Hepatocyte (in vitro differentiated cells): ENCODE data around the gene KCNMA1. TPM values are rescaled to one million over a fixed set of nuclear protein-coding genes. Genes with fewer than 3 reads are reported as not detected.

Experiments used
- DNase-seq: peaks from one replicate; pipeline ENCODE4 v3.0.0-alpha.2; 2016; ENCODE audit warnings: low spot score
- H2AFZ ChIP-seq: fragments of 200-600 bp; sonication (generic); 2 replicates; pipeline ENCODE4 v1.6.0; 2016; ENCODE audit warnings: antibody characterized with exemption, mild to moderate bottlenecking
- H3K27ac ChIP-seq: fragments of 200-600 bp; sonication (generic); 2 replicates; pipeline ENCODE4 v1.5.1; 2016; ENCODE audit warnings: mild to moderate bottlenecking
- H3K27me3 ChIP-seq: fragments of 200-600 bp; sonication (generic); 2 replicates; pipeline ENCODE4 v1.6.1; 2016
- H3K36me3 ChIP-seq: fragments of 200-600 bp; sonication (generic); replicated peaks from 2 replicates; pipeline ENCODE4 v1.5.1; 2016; ENCODE audit warnings: low read depth; ENCODE audit not compliant: insufficient read depth
- H3K4me1 ChIP-seq: fragments of 200-600 bp; sonication (generic); 2 replicates; pipeline ENCODE4 v1.5.1; 2016; ENCODE audit warnings: mild to moderate bottlenecking, moderate library complexity; ENCODE audit not compliant: insufficient read depth
- H3K4me2 ChIP-seq: fragments of 200-600 bp; sonication (generic); 2 replicates; pipeline ENCODE4 v1.6.0; 2016
- H3K4me3 ChIP-seq: fragments of 200-600 bp; sonication (generic); 2 replicates; pipeline ENCODE4 v1.5.1; 2016; ENCODE audit warnings: mild to moderate bottlenecking
- H3K79me2 ChIP-seq: fragments of 200-600 bp; sonication (generic); 2 replicates; pipeline ENCODE4 v1.6.0; 2017; ENCODE audit warnings: mild to moderate bottlenecking
- H3K9me2 ChIP-seq: fragments of 200-600 bp; sonication (generic); replicated peaks from 2 replicates; pipeline ENCODE4 v1.6.0; 2017; ENCODE audit warnings: mild to moderate bottlenecking; ENCODE audit not compliant: insufficient read depth
- H3K9me3 ChIP-seq: fragments of 200-600 bp; sonication (generic); 2 replicates; pipeline ENCODE4 v1.5.1; 2016; ENCODE audit warnings: low read depth, mild to moderate bottlenecking
- H4K20me1 ChIP-seq: fragments of 200-600 bp; sonication (generic); 2 replicates; pipeline ENCODE4 v1.6.0; 2016; ENCODE audit warnings: mild to moderate bottlenecking; ENCODE audit not compliant: insufficient read depth, poor library complexity, severe bottlenecking
- EZH2 ChIP-seq: fragments of 200-600 bp; sonication (generic); IDR thresholded peaks from 2 replicates; pipeline ENCODE4 v1.6.1; 2016; ENCODE audit warnings: antibody characterized with exemption, mild to moderate bottlenecking, borderline replicate concordance
- EZH2phosphoT487 ChIP-seq: fragments of 200-600 bp; sonication (generic); IDR thresholded peaks from one replicate; pipeline ENCODE4 v1.6.1; 2018; ENCODE audit warnings: antibody characterized with exemption, mild to moderate bottlenecking, low read depth, moderate library complexity; ENCODE audit not compliant: unreplicated experiment, severe bottlenecking
- WGBS: methylation state at CpG from one replicate; pipeline ENCODE4 v1.1.6; 2016; ENCODE audit warnings: low lambda C conversion rate; ENCODE audit errors: missing lambda C conversion rate; 5-methylcytosine and 5-hydroxymethylcytosine counted together
- polyA plus RNA-seq: library from polyadenylated mRNA; unstranded; fragments of >200 nt; fragmentation: Nextera tagmentation; extraction: Ambion mirVana; gene quantifications from 2 replicates; pipeline ENCODE4 v1.2.1, GENCODE V29; 2016
- total RNA-seq: library from RNA; depleted of rRNA; stranded (reverse); fragments of >200 nt; gene quantifications from 2 replicates; pipeline ENCODE4 v1.2.3, GENCODE V29; 2014
- TF ChIP-seq, protein P1 (sequence below): fragments of 200-600 bp; sonication (generic); IDR thresholded peaks from 2 replicates; pipeline ENCODE4 v1.5.1; 2016; ENCODE audit warnings: antibody characterized with exemption, mild to moderate bottlenecking; ENCODE audit not compliant: poor library complexity

The KCNMA1 gene
- total and polyA plus RNA-seq, 2 experiments from 2014 or later = 42.6 to 73.3 TPM

DNA sequence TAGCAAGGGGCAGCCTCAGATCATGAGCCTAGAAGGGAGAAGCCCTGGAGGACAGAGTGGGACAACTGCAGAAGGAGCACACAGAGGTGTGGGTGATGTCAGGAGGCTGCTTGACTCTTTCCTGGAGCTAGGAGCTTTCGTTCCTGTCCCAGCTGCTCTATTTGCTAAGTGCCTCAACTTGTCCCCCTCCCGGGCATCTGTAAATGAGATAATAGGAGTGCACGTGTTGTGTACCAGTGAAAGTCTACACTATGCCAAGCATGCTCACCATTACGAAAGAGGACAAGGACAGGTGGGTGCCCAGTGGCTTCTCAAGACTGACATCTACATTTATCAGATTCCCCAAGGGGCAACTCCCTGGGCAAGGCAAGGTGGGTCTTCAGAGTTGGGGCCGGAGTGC is 162.7 kb downstream of the KCNMA1 start:
- peaks cover 6% of the 10 kb centered on the region for H3K4me1 ChIP-seq
- 94% methylated on average over 5 of the region's 5 CpGs for WGBS
- H3K27me3 ChIP-seq = no peaks in the 10 kb centered on the region
- no peak for DNase-seq
- no peaks in the 10 kb centered on the region for H3K9me3 ChIP-seq
- no peak overlapping the region for H3K27ac ChIP-seq
- no peak overlapping the region for H3K4me2 ChIP-seq
- H3K36me3 ChIP-seq = no peaks in the 10 kb centered on the region
- no peak overlapping the region for H2AFZ ChIP-seq
- H3K79me2 ChIP-seq = no peaks in the 10 kb centered on the region
- no peak for TF ChIP-seq EZH2
- TF ChIP-seq EZH2phosphoT487 = no peak
- TF ChIP-seq, protein P1, sequence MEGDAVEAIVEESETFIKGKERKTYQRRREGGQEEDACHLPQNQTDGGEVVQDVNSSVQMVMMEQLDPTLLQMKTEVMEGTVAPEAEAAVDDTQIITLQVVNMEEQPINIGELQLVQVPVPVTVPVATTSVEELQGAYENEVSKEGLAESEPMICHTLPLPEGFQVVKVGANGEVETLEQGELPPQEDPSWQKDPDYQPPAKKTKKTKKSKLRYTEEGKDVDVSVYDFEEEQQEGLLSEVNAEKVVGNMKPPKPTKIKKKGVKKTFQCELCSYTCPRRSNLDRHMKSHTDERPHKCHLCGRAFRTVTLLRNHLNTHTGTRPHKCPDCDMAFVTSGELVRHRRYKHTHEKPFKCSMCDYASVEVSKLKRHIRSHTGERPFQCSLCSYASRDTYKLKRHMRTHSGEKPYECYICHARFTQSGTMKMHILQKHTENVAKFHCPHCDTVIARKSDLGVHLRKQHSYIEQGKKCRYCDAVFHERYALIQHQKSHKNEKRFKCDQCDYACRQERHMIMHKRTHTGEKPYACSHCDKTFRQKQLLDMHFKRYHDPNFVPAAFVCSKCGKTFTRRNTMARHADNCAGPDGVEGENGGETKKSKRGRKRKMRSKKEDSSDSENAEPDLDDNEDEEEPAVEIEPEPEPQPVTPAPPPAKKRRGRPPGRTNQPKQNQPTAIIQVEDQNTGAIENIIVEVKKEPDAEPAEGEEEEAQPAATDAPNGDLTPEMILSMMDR = no peak
- H3K9me2 ChIP-seq = no peaks in the 10 kb centered on the region
- H3K4me3 ChIP-seq = no peak overlapping the region
- no peaks in the 10 kb centered on the region for H4K20me1 ChIP-seq

DNA sequence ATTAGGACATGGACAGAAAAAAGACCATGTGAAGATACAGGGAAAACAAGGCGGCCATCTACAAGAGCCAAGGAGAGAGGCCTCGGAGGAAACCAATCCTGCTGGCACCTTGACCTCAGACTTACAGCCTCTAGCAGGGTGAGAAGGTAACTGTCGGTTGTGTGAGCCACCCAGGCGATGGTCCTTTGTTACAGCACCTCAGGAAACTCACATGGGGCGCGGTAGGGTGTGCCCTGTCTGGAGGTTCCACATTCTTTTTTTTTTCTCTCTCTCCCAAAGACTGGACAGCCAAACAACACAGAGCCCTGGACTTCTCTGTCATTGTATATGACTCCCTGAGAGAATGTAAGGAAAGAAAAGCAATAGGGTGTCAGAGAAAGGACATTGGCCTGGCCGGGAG is 163.2 kb downstream of the KCNMA1 start:
- no peaks in the 10 kb centered on the region for H3K79me2 ChIP-seq
- H3K9me2 ChIP-seq = no peaks in the 10 kb centered on the region
- H3K27me3 ChIP-seq = no peaks in the 10 kb centered on the region
- H2AFZ ChIP-seq = no peak overlapping the region
- no peak overlapping the region for H3K4me2 ChIP-seq
- DNase-seq = no peak
- no peak overlapping the region for H3K27ac ChIP-seq
- TF ChIP-seq, protein P1 = no peak
- TF ChIP-seq EZH2 (no peak), EZH2phosphoT487 (no peak)
- no peaks in the 10 kb centered on the region for H3K36me3 ChIP-seq
- WGBS = 96% methylated on average over 7 of the region's 7 CpGs
- H4K20me1 ChIP-seq = no peaks in the 10 kb centered on the region
- H3K4me1 ChIP-seq = peaks cover under 1% of the 10 kb centered on the region
- no peak overlapping the region for H3K4me3 ChIP-seq
- no peaks in the 10 kb centered on the region for H3K9me3 ChIP-seq

DNA sequence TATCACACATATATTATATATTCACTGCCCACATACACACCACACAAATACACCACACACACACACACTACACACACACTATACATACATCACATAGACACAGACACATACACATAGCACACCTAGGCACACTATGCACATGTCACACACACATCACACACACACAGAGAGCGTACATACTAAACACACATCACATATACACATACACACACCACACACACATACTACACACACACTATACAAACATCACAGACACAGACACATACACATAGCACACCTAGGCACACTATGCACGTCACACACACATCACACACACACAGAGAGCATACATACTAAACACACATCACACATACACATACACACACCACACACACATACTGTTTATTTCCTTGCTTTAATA is 165.5 kb downstream of the KCNMA1 start:
- Histone ChIP-seq H3K4me2 (no peak overlapping the region), H3K4me3 (no peak overlapping the region), H4K20me1 (no peaks in the 10 kb centered on the region), H2AFZ (no peak overlapping the region), H3K36me3 (no peaks in the 10 kb centered on the region), H3K79me2 (no peaks in the 10 kb centered on the region), H3K9me3 (no peaks in the 10 kb centered on the region), H3K27ac (no peak overlapping the region), H3K4me1 (no peaks in the 10 kb centered on the region), H3K27me3 (no peaks in the 10 kb centered on the region), H3K9me2 (no peaks in the 10 kb centered on the region)
- DNase-seq = no peak
- TF ChIP-seq EZH2 = no peak
- TF ChIP-seq, protein P1 = no peak
- TF ChIP-seq EZH2phosphoT487 = no peak
- 96% methylated on average over 2 of the region's 2 CpGs for WGBS

DNA sequence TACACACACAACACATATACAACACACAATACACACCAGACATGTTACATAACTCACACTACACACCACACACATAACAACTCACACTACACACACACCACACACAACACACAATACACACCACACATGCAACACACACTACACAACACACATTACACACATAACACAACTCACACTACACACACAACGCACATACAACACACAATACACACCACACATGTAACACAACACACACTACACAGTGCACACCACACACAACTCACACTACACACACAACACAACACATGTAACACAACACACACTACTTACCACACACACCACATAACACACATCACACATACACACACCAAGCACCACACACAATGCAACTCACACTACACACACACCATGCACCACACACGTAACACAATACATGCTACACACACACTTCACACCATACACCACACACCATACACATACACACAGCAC is 166.5 kb downstream of the KCNMA1 start:
- H3K4me3 ChIP-seq = no peak overlapping the region
- no peak for TF ChIP-seq EZH2phosphoT487
- TF ChIP-seq, protein P1 = no peak
- no peak for TF ChIP-seq EZH2
- 100% methylated on average over 2 of the region's 2 CpGs for WGBS
- no peaks in the 10 kb centered on the region for H3K27me3 ChIP-seq
- H2AFZ ChIP-seq = no peak overlapping the region
- no peak for DNase-seq
- no peaks in the 10 kb centered on the region for H3K9me2 ChIP-seq
- H3K36me3 ChIP-seq = no peaks in the 10 kb centered on the region
- H3K4me1 ChIP-seq = no peaks in the 10 kb centered on the region
- H3K27ac ChIP-seq = no peak overlapping the region
- H3K79me2 ChIP-seq = no peaks in the 10 kb centered on the region
- H4K20me1 ChIP-seq = no peaks in the 10 kb centered on the region
- no peak overlapping the region for H3K4me2 ChIP-seq
- H3K9me3 ChIP-seq = no peaks in the 10 kb centered on the region
